ENCODE measurements around the gene PCNX1. TPM values are rescaled to one million over a fixed set of nuclear protein-coding genes. Genes with fewer than 3 reads are reported as not detected.

The PCNX1 gene
- total RNA-seq, 1 experiment from 2014 or later: 48.0 TPM

GRCh38 chr14:71139294-71139946 is 232.2 kb downstream of the PCNX1 start:
- Histone ChIP-seq H2AFZ (ENCODE audit: low read length) (no peak overlapping the region), H3K79me1 (ENCODE audit: insufficient read depth, low read depth, low read length, poor library complexity, severe bottlenecking) (no peaks in the 10 kb centered on the region)
- no peak overlapping the region; a peak in 1 of 7 replicates for H3K27ac Mint-ChIP-seq

More at GRCh38 chr14:71139294-71139946, 232.2 kb downstream of the PCNX1 start:
- H3K56ac ChIP-seq (ENCODE audit: insufficient read length, low read depth, low read length): no peak overlapping the region
- H3K79me2 ChIP-seq (ENCODE audit: insufficient read depth, low read length): no peaks in the 10 kb centered on the region
- H3K27me3 ChIP-seq (ENCODE audit: insufficient read depth, low read length): no peaks in the 10 kb centered on the region
- H3K4me1 ChIP-seq (ENCODE audit: insufficient read depth, low read length): peaks cover 4% of the 10 kb centered on the region; the same call in 1 of the 2 replicates
- H2BK120ac ChIP-seq (ENCODE audit: low read depth, low read length, poor library complexity, severe bottlenecking): no peak overlapping the region
- no peak overlapping the region for H2BK15ac ChIP-seq (ENCODE audit: low read depth, low read length)
- no peak overlapping the region for H2BK5ac ChIP-seq (ENCODE audit: insufficient read length, low read length)
- no peak overlapping the region for H4K5ac ChIP-seq (ENCODE audit: insufficient read length, low read depth, low read length)
- peaks cover 13 to 18% of the 10 kb centered on the region in 2 experiments for H3K4me1 Mint-ChIP-seq
- no peak overlapping the region for H3K4ac ChIP-seq (ENCODE audit: low read depth, low read length)
- TF ChIP-seq, protein P1, sequence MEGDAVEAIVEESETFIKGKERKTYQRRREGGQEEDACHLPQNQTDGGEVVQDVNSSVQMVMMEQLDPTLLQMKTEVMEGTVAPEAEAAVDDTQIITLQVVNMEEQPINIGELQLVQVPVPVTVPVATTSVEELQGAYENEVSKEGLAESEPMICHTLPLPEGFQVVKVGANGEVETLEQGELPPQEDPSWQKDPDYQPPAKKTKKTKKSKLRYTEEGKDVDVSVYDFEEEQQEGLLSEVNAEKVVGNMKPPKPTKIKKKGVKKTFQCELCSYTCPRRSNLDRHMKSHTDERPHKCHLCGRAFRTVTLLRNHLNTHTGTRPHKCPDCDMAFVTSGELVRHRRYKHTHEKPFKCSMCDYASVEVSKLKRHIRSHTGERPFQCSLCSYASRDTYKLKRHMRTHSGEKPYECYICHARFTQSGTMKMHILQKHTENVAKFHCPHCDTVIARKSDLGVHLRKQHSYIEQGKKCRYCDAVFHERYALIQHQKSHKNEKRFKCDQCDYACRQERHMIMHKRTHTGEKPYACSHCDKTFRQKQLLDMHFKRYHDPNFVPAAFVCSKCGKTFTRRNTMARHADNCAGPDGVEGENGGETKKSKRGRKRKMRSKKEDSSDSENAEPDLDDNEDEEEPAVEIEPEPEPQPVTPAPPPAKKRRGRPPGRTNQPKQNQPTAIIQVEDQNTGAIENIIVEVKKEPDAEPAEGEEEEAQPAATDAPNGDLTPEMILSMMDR (conservative IDR thresholded peaks at IDR 0.05): no peak; the same call in 1 of the 3 replicates
- no peak overlapping the region for H2BK12ac ChIP-seq (ENCODE audit: insufficient read length, low read depth, low read length)
- H4K8ac ChIP-seq (replicated peaks; ENCODE audit: insufficient read length, low read depth, low read length): no peak overlapping the region
- H3K4me2 ChIP-seq (ENCODE audit: insufficient read depth, insufficient read length, low read length): no peak overlapping the region
- H3K23ac ChIP-seq (ENCODE audit: insufficient read length, low read depth, low read length): no peak overlapping the region
- H3K27me3 Mint-ChIP-seq (ENCODE audit: low read depth): no peaks in the 10 kb centered on the region; the same call in 1 of the 2 replicates
- no peaks in the 10 kb centered on the region for H4K20me1 ChIP-seq (ENCODE audit: control insufficient read depth, insufficient read depth, insufficient read length)
- no CpG with 5 or more reads among the region's 31 CpGs for WGBS (ENCODE audit: extremely low coverage, insufficient read length, low lambda C conversion rate)
- H4K91ac ChIP-seq (ENCODE audit: insufficient read length, low read depth, low read length): no peak overlapping the region
- H3K9ac ChIP-seq (ENCODE audit: extremely low read depth, insufficient read length, low read length): no peak overlapping the region
- peaks cover 14 to 19% of the 10 kb centered on the region in 2 experiments for H3K9me3 Mint-ChIP-seq
- no peak overlapping the region for H3K27ac ChIP-seq (ENCODE audit: insufficient read length, low read depth, low read length)
- H3T11ph ChIP-seq (ENCODE audit: low read length): no peak overlapping the region
- H3K9me3 ChIP-seq (ENCODE audit: control insufficient read depth, low read depth, low read length): no peaks in the 10 kb centered on the region
- H3K18ac ChIP-seq (ENCODE audit: insufficient read length, low read depth, low read length): no peak overlapping the region
- peak; percentile 44 for DNase-seq
- H2BK20ac ChIP-seq (ENCODE audit: low read depth, low read length, poor library complexity, severe bottlenecking): no peak overlapping the region
- H3K23me2 ChIP-seq (ENCODE audit: insufficient read length, low read depth, low read length, poor library complexity, severe bottlenecking): no peaks in the 10 kb centered on the region
- H2AK5ac ChIP-seq (ENCODE audit: insufficient read length, low read length): no peak overlapping the region
- H3K4me3 Mint-ChIP-seq: no peak overlapping the region
- H3K14ac ChIP-seq (ENCODE audit: insufficient read depth, low read length): no peak overlapping the region; the same call in 1 of the 2 replicates
- peaks cover 0 to 10% (median 6%) of the 10 kb centered on the region in 3 experiments; a peak in 4 of 7 replicates for H3K36me3 Mint-ChIP-seq (ENCODE audit: insufficient read depth in 1 of 3, low read depth in 3 of 3)

Data from H9 (cell line).